Hepatocyte (in vitro differentiated cells): Measurements from ENCODE around the gene NPAS3.

Source experiments
- EZH2 ChIP-seq: fragments of 200-600 bp; sonication (generic); IDR thresholded peaks from 2 replicates; pipeline ENCODE4 v1.6.1; 2016; ENCODE audit warnings: antibody characterized with exemption, mild to moderate bottlenecking, borderline replicate concordance
- TF ChIP-seq, protein P1 (sequence below): fragments of 200-600 bp; sonication (generic); IDR thresholded peaks from 2 replicates; pipeline ENCODE4 v1.5.1; 2016; ENCODE audit warnings: antibody characterized with exemption, mild to moderate bottlenecking; ENCODE audit not compliant: poor library complexity

DNA sequence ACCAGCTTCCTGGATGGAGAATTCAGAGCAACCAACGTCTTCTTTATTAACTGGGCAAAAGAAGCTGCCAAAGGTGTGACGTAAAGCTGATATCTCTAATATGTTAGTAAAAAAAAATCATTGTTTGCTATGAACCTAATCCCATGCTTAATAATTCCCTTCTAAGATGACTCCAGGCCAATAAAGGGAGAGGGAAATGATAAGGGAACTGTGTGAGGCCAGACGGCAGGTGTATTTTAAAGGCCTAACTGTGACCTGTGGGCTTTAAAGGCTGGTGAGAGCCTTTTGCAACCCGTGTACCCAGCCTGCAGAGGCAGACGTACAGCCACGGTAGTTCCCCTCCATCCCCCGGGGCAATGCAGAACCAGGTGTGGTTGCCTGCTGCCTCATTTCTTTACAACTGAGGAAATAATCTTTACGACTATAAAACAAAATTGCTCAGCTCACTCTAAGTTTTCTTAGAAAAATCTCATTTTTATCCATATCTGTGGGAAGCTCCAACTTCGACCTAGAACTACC, 641.6 kb downstream of the NPAS3 start:
- no peak for TF ChIP-seq EZH2
- TF ChIP-seq, protein P1, sequence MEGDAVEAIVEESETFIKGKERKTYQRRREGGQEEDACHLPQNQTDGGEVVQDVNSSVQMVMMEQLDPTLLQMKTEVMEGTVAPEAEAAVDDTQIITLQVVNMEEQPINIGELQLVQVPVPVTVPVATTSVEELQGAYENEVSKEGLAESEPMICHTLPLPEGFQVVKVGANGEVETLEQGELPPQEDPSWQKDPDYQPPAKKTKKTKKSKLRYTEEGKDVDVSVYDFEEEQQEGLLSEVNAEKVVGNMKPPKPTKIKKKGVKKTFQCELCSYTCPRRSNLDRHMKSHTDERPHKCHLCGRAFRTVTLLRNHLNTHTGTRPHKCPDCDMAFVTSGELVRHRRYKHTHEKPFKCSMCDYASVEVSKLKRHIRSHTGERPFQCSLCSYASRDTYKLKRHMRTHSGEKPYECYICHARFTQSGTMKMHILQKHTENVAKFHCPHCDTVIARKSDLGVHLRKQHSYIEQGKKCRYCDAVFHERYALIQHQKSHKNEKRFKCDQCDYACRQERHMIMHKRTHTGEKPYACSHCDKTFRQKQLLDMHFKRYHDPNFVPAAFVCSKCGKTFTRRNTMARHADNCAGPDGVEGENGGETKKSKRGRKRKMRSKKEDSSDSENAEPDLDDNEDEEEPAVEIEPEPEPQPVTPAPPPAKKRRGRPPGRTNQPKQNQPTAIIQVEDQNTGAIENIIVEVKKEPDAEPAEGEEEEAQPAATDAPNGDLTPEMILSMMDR, result no peak
